Left ventricle myocardium inferior (tissue), 1 donor: ENCODE data around the gene IFNK. TPM values are rescaled to one million over a fixed set of nuclear protein-coding genes. Genes with fewer than 3 reads are reported as not detected.

Source experiments
- DNase-seq: peaks from one replicate; pipeline ENCODE4 v3.0.0-alpha.2; 2020
- H3K27ac ChIP-seq: fragments of 200-600 bp; replicated peaks from 2 replicates; pipeline ENCODE4 v1.8.0; 2021
- H3K27me3 ChIP-seq: fragments of 200-600 bp; 2 replicates; pipeline ENCODE4 v1.8.0; 2021; ENCODE audit warnings: low read depth
- H3K36me3 ChIP-seq: fragments of 200-600 bp; 2 replicates; pipeline ENCODE4 v1.8.0; 2021
- H3K4me1 ChIP-seq: fragments of 200-600 bp; 2 replicates; pipeline ENCODE4 v1.8.0; 2021
- H3K4me3 ChIP-seq: fragments of 200-600 bp; 2 replicates; pipeline ENCODE4 v1.8.0; 2021; ENCODE audit warnings: mild to moderate bottlenecking, moderate library complexity
- H3K9me3 ChIP-seq: fragments of 200-600 bp; replicated peaks from 2 replicates; pipeline ENCODE4 v1.8.0; 2021
- CTCF ChIP-seq: fragments of 200-600 bp; IDR thresholded peaks from 2 replicates; pipeline ENCODE4 v1.8.0; 2021; ENCODE audit warnings: antibody characterized with exemption, mild to moderate bottlenecking, borderline replicate concordance
- intact Hi-C: fragments of 100-400 bp; cut with micrococcal nuclease; formaldehyde crosslinking; loops from one replicate; pipeline ENCODE4 v1.11.0; 2022
- long read RNA-seq: library from polyadenylated mRNA; unstranded; transcript quantifications from one replicate; pipeline ENCODE4 v2.0.0, GENCODE V29; 2021
- total RNA-seq: library from RNA; stranded (reverse); fragmentation: NEBNext Ultra II Directional; extraction: Animal tissue kit (Norgen Biotek cat#: 25700); gene quantifications from one replicate; pipeline ENCODE4 v1.2.1, GENCODE V29; 2021
- donor health status: DM: no; HTN: yes; CAD: no; lungs with severe emphysema.

The IFNK gene
- not detected for total RNA-seq
- long read RNA-seq, result 0 reads

GRCh38 chr9:27524236-27524635 is at the start of gene IFNK:
IFNK (plus strand) TSS chr9:27524290; CDS start chr9:27524337, 47 bp downstream.
- Histone ChIP-seq H3K4me3 (no peak within 1 kb of the TSS), H3K27me3 (no peaks in the 10 kb centered on the region), H3K36me3 (no peaks in the 10 kb centered on the region), H3K4me1 (peaks cover 31% of the 10 kb centered on the region), H3K27ac (no peak within 1 kb of the TSS), H3K9me3 (no peaks in the 10 kb centered on the region)
- no peak for DNase-seq
- intact Hi-C loops, result no loop called here
- TF ChIP-seq CTCF, result no peak

- intact Hi-C loops, result no loop called here
- peaks cover 32% of the 10 kb centered on the region for H3K4me1 ChIP-seq
- no peak overlapping the region for H3K4me3 ChIP-seq
- H3K27me3 ChIP-seq, result no peaks in the 10 kb centered on the region
- H3K36me3 ChIP-seq, result no peaks in the 10 kb centered on the region
- TF ChIP-seq CTCF, result no peak
- DNase-seq, result no peak
- H3K27ac ChIP-seq, result no peak overlapping the region
- H3K9me3 ChIP-seq, result peaks cover 17% of the 10 kb centered on the region
Measured at GRCh38 chr9:27474305-27474704, 49.8 kb upstream of the IFNK start.

GRCh38 chr9:27475057-27475595 is 49.0 kb upstream of the IFNK start:
- Histone ChIP-seq H3K9me3 (peaks cover 22% of the 10 kb centered on the region), H3K27ac (peak overlapping the region; percentile 1), H3K27me3 (no peaks in the 10 kb centered on the region), H3K4me3 (no peak overlapping the region), H3K36me3 (no peaks in the 10 kb centered on the region), H3K4me1 (peaks cover 32% of the 10 kb centered on the region)
- intact Hi-C loops, result no loop called here
- DNase-seq, result no peak
- TF ChIP-seq CTCF, result no peak

- intact Hi-C loops, result no loop called here
- Histone ChIP-seq H3K4me1 (peaks cover 26% of the 10 kb centered on the region), H3K4me3 (no peak overlapping the region), H3K27me3 (no peaks in the 10 kb centered on the region), H3K9me3 (peaks cover 22% of the 10 kb centered on the region), H3K36me3 (no peaks in the 10 kb centered on the region), H3K27ac (no peak overlapping the region)
- no peak for DNase-seq
- TF ChIP-seq CTCF, result no peak
Measured at GRCh38 chr9:27476870-27477515, 47.1 kb upstream of the IFNK start.

GRCh38 chr9:27478322-27478721 is 45.8 kb upstream of the IFNK start:
- Histone ChIP-seq H3K36me3 (no peaks in the 10 kb centered on the region), H3K4me1 (peaks cover 15% of the 10 kb centered on the region), H3K9me3 (peaks cover 22% of the 10 kb centered on the region), H3K27me3 (no peaks in the 10 kb centered on the region), H3K4me3 (no peak overlapping the region), H3K27ac (no peak overlapping the region)
- no peak for DNase-seq
- intact Hi-C loops, result no loop called here
- no peak for TF ChIP-seq CTCF
